Activated T-helper 1 cell treated with anti-CD3 and anti-CD28 coated beads, Interleukin-12 subunit alpha, Interleukin-12 subunit beta, Interleukin-2, Interleukin-4 antibody, amounts not matched to agents 30 ng/mL and 10 ng/mL and 1 ng/mL, durations not matched to agents 14 hours and 24 hours and 36 hours (primary cell): Measurements from ENCODE around the gene C12orf43. TPM values are rescaled to one million over a fixed set of nuclear protein-coding genes. Genes with fewer than 3 reads are reported as not detected.
A peak's percentile ranks its signal among the peaks of the same experiment; 100 is the strongest.
"Not testable (repeated sequence)": the region's sequence is repeated elsewhere in the genome, so short reads cannot be mapped to it uniquely, and the experiment has no call there.

ENCODE experiments used
- DNase-seq: peaks from one replicate; pipeline ENCODE4 v3.0.0; 2021; ENCODE audit warnings: low spot score
- H3K27ac Mint-ChIP-seq: one replicate; pipeline ENCODE4 v1.8.0; 2021; ENCODE audit warnings: mild to moderate bottlenecking, mixed read lengths
- H3K27me3 Mint-ChIP-seq: one replicate; pipeline ENCODE4 v1.8.0; 2022; ENCODE audit warnings: mild to moderate bottlenecking, moderate library complexity, mixed read lengths; ENCODE audit not compliant: insufficient read depth
- H3K36me3 Mint-ChIP-seq: one replicate; pipeline ENCODE4 v1.8.0; 2021; ENCODE audit warnings: low read depth, mixed read lengths
- H3K4me1 Mint-ChIP-seq: one replicate; pipeline ENCODE4 v1.8.0; 2021; ENCODE audit warnings: low read depth, mixed read lengths
- H3K4me3 Mint-ChIP-seq: one replicate; pipeline ENCODE4 v1.8.0; 2021; ENCODE audit warnings: mild to moderate bottlenecking, moderate library complexity, mixed read lengths
- H3K9me3 Mint-ChIP-seq: one replicate; pipeline ENCODE4 v1.8.0; 2021; ENCODE audit warnings: mixed read lengths
- intact Hi-C: fragments of 100-400 bp; cut with micrococcal nuclease; formaldehyde crosslinking; loops from one replicate; pipeline ENCODE4 v1.15.1; 2024
- total RNA-seq: library from RNA; stranded (reverse); gene quantifications from 2 replicates; pipeline ENCODE4 v1.2.3, GENCODE V29; 2022

C12orf43 gene, protein sequence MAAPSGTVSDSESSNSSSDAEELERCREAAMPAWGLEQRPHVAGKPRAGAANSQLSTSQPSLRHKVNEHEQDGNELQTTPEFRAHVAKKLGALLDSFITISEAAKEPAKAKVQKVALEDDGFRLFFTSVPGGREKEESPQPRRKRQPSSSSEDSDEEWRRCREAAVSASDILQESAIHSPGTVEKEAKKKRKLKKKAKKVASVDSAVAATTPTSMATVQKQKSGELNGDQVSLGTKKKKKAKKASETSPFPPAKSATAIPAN
- total RNA-seq, result 34.6 and 35.3 TPM in 2 replicates

DNA sequence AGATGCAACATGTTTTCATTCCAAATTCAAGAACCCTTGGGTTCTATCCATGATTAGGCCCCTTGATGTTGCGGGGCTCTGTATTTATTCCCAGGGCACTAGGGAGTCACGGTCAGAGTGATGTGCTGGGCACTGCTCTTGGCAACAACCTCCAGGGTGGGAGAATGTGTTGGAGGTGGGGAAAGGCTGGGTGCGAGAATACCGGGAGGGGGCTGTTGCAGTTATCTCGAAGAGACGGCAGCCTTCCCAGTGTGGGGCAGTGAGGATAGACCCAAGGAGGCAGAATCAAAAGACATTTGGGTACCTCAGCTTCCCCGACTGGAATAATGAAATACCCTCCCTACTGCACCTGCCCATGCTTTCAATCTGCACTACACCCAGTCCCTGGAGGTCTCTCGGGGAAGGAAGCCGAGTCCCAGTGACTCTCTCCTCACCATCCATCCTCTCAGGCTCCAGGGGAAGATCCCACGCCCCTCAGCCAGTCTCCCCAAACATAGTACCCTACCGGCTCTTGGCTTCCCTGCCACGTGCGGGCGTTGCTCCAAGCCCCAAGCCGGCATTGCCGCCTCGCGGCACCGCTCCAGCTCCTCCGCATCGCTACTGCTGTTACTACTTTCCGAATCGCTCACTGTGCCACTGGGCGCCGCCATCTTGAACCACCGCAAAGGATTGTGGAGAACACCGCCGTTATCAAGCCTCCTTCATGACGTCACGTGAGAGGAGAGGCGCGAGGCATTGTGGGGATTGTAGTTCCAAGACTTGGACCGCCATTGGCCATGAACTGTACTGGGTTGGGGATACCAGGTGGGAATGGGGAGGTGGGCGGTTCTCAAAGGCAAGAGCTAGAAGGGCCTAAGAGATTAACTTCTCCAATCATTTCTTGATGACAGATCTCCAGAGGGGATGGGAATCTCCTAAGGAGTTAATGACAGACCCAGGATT is at the start of gene C12orf43:
Gene C12orf43 (minus strand): TSS at position 663 of the 942 bp plus-strand sequence. CDS start 13 bp downstream, at position 650.
- Mint-ChIP-seq H3K4me3 (peak within 1 kb of the TSS; percentile 100), H3K9me3 (no peaks in the 10 kb centered on the region), H3K27ac (peak within 1 kb of the TSS; percentile 99), H3K36me3 (peaks cover 23% of the 10 kb centered on the region), H3K4me1 (peaks cover 28% of the 10 kb centered on the region), H3K27me3 (no peaks in the 10 kb centered on the region)
- peak; percentile 90 for DNase-seq
- intact Hi-C loops, result loop anchor here (1.0 to 5.0 kb wide), 9 partner anchors 18 to 713 kb away; partner anchors contain the start of genes OASL, POP5, RNF10 and SIRT4

DNA sequence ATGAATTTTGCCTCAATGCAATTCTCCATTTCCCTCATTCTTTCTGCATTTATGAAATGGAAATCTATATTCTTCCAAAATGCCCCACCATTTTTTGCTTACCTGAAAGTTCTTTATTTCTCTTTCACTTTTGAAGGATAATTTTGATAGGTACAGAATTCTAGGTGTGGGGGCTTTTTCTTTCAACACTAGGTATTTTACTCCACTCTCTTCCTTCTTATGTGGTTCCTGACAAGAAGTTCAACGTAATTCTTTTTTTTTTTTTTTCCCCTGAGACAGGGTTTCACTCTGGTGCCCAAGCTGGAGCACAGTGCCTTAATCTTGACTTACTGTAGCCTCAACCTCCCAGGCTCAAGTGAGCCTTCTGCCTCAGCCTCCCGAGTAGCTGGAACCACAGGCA is 49.1 kb upstream of the C12orf43 start:
- Mint-ChIP-seq H3K27ac (no peak overlapping the region), H3K4me3 (no peak overlapping the region), H3K4me1 (peaks cover 15% of the 10 kb centered on the region), H3K9me3 (no peaks in the 10 kb centered on the region), H3K36me3 (no peaks in the 10 kb centered on the region), H3K27me3 (peaks cover 9% of the 10 kb centered on the region)
- DNase-seq, result no peak
- intact Hi-C loops, result no loop called here

DNA sequence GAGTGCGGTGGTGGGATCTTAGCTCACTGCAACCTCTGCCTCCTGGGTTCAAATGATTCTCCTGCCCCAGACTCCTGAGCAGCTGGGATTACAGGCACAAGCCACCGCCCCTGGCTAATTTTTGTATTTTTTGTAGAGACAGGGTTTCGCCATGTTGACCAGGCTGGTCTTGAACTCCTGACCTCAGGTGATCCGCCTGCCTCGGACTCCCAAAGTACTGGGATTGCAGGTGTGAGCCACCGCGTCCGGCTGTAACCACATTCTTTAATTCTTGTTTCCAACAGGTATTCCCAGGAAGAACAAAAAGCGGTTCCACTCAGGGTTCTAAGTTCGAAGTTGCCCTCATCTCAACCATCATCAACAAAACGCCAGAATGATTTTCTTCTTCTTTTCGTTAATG is 48.3 kb upstream of the C12orf43 start:
- H3K36me3 Mint-ChIP-seq, H3K4me3 Mint-ChIP-seq, H3K27me3 Mint-ChIP-seq, DNase-seq, H3K9me3 Mint-ChIP-seq, H3K27ac Mint-ChIP-seq, intact Hi-C loops: not testable (repeated sequence)
- H3K4me1 Mint-ChIP-seq, result peaks cover 21% of the 10 kb centered on the region

DNA sequence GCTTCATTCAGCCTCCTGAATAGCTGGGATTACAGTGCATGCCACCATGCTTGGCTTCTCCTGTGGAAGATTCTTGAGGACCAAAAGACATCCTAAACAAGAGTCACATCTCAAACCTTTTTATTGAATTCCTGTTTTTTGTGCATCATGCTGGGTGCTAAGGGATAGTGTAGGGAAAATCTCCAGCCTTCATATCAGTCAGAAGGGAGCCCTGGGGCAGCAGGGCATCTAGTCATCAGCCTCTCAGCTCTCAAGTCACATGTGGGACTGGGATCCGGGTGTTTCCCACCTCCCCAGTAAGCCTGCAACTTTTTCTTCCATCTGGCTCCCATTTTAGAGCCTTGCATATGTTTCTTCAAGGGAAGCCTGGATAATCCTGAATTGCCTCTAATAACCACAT is 47.8 kb upstream of the C12orf43 start:
- H3K36me3 Mint-ChIP-seq, result no peaks in the 10 kb centered on the region
- H3K27me3 Mint-ChIP-seq, result peaks cover 4% of the 10 kb centered on the region
- no peaks in the 10 kb centered on the region for H3K9me3 Mint-ChIP-seq
- H3K4me1 Mint-ChIP-seq, result peaks cover 21% of the 10 kb centered on the region
- DNase-seq, result no peak
- no peak overlapping the region for H3K27ac Mint-ChIP-seq
- H3K4me3 Mint-ChIP-seq, result no peak overlapping the region
- intact Hi-C loops, result no loop called here

DNA sequence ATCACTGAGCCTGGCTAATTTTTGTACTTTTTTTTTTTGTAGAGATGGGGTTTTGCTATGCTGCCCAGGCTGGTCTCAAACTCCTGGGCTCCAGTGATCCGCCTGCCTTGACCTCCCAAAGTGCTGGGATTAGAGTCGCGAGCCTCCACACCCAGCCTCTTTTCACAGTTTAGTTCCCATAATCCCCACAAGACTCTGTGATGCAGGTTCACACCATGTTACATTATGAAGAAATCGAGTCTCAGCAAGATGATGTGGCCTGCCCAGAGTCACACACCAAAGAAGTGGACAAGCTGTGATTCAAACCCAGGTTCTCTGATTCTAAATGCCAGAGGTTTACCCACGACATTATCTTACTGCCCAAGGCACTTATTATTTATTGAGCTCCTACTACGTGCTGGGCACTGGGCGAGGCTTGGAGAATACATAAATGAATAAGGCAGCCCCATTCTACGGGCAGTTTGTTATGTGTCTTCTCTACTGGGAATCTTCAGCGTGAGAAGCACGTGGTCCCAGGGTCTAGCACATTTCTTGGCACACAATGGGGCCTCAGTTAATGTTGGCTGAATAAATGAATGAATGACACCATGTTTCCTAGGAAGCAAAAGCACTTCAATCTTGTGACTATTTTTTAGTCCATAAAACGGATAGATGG is 46.2 kb upstream of the C12orf43 start:
- Mint-ChIP-seq H3K36me3 (no peaks in the 10 kb centered on the region), H3K27me3 (peaks cover 2% of the 10 kb centered on the region)
- intact Hi-C loops, result no loop called here

DNA sequence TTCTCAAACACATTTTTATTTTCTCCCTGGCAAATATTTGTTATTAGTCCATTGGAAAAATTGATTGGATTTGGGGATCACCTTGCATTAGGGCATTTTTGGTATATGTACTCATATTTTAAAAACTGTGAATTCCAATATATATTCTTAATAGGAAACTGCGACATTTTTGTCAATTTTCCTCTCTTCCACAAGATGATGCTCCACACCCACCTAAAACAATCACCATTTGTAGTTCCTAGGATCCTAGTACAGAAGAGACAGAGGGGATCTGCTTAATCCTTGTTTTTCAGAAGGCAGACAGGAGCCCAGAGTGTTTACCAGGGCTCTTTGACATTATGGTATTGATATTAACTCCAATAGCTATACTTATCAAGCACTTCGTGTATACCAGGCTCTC is 45.5 kb upstream of the C12orf43 start:
- intact Hi-C loops, result no loop called here
- H3K27me3 Mint-ChIP-seq, result peaks cover 2% of the 10 kb centered on the region
- H3K4me3 Mint-ChIP-seq, result no peak overlapping the region
- no peak for DNase-seq
- H3K9me3 Mint-ChIP-seq, result no peaks in the 10 kb centered on the region
- peaks cover 33% of the 10 kb centered on the region for H3K4me1 Mint-ChIP-seq
- H3K36me3 Mint-ChIP-seq, result no peaks in the 10 kb centered on the region
- no peak overlapping the region for H3K27ac Mint-ChIP-seq

More for the DNA sequence above, 46.2 kb upstream of the C12orf43 start:
- H3K27ac Mint-ChIP-seq, result no peak overlapping the region
- no peak overlapping the region for H3K4me3 Mint-ChIP-seq
- no peak for DNase-seq
- H3K4me1 Mint-ChIP-seq, result peaks cover 28% of the 10 kb centered on the region
- H3K9me3 Mint-ChIP-seq, result no peaks in the 10 kb centered on the region

DNA sequence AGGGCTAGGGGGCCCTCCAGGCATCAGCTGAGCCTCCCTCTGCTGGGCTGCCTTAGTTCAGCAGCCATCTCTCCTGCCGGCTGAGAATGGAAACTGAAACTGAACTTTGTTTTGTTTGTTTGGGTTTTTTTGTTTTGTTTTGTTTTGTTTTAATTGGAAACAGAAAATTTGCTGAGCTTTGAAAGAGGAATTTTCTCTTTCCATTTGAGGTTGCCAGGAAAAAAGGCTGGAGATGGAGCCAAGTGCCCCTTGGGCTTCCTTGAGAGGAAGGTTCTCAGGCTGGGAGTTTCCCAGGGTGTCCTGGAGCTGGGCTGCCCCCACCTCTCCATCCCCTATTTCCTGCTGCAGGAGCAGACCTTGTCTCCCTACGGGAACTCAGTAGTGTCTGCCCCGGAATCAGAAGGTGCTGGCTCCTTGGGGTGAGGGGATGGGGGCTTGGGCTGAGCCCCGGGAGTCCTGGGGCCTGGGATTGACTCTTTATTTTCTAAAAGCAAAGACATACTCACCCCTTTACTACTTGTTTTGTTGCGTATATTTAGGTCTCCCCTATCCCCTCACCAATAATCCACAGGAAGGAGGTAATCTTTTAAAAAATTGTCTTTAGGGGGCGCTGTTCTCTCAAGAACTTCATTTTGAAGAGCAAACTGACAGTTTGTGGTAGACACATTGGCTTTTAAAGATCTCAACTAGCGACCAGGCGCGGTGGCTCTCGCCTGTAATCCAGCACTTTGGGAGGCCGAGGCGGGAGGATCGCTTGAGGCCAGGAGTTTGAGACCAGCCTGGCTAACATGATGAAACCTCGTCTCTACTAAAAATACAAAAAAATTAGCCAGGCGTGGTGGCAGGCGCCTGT is 44.1 kb upstream of the C12orf43 start:
- intact Hi-C loops, result loop anchor here (1.0 kb wide), 8 partner anchors 21 to 292 kb away; partner anchors contain the start of genes ANAPC5, C12orf43 and OASL
- Mint-ChIP-seq H3K36me3 (no peaks in the 10 kb centered on the region), H3K9me3 (no peaks in the 10 kb centered on the region), H3K27me3 (peaks cover 2% of the 10 kb centered on the region), H3K27ac (peak overlapping the region; percentile 93), H3K4me1 (peaks cover 30% of the 10 kb centered on the region), H3K4me3 (peak overlapping the region; percentile 74)
- peak; percentile 65 for DNase-seq

DNA sequence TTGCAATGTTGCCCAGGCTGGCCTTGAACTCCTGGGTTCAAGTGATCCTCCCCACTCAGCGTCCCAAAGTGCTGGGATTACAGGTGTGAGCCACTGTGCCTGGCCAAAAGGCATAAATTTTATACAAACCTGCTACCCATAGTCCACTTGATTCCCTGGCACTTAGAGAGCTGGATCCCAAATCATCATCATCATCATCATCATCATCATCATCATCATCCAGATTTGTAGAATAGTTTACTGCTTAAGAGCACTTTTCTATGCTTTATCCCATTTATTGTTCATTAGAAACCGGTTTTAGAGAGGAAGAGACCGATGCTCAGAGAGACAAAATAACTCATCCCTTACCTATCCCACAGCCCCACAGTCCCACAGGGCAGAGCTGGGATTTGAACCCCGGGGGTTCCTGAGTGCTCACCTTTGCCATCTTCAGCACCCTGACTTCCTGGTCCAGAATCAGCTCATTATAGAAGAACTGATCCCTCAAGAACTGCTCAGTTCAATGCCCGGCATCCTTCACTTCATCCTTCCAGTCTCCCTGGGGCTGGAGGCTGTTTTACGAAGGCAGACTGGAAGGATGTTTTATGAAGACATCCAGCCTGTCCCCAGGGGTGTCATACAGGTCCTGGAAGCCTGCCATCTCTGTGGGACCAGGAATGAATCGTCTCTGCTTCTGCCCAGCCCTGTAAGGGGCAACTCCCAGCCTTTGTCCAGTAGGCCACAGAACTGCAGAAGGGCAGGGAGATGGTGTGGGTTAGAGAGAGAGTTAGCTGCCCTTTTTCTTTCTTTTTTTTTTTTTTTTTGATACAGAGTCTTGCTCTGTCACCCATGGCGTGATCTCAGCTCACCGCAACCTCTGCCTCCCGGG is 43.0 kb upstream of the C12orf43 start:
- H3K4me1 Mint-ChIP-seq, result peaks cover 22% of the 10 kb centered on the region
- DNase-seq, result no peak
- no peaks in the 10 kb centered on the region for H3K9me3 Mint-ChIP-seq
- H3K36me3 Mint-ChIP-seq, result no peaks in the 10 kb centered on the region
- peaks cover 2% of the 10 kb centered on the region for H3K27me3 Mint-ChIP-seq
- H3K4me3 Mint-ChIP-seq, result peak overlapping the region; percentile 74
- intact Hi-C loops, result no loop called here
- peak overlapping the region; percentile 93 for H3K27ac Mint-ChIP-seq

DNA sequence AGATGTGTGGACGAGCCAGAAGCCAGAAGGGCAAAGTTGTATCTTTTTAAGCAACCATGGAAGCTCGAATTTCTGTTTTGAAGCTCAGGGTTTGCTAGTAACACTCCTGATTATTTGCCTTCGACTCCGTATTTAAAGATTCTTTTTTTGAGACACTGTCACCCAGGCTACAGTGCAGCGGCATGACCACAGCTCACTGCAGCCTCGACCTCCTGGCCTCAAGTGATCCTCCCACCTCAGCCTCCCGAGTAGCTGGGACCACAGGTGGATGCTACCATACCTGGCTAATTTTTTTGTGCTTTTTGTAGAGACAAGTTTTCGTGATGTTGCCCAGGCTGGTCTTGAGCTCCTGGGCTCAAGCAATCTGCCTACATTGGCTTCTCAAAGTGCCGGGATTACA is 41.5 kb upstream of the C12orf43 start:
- intact Hi-C loops, result no loop called here

DNA sequence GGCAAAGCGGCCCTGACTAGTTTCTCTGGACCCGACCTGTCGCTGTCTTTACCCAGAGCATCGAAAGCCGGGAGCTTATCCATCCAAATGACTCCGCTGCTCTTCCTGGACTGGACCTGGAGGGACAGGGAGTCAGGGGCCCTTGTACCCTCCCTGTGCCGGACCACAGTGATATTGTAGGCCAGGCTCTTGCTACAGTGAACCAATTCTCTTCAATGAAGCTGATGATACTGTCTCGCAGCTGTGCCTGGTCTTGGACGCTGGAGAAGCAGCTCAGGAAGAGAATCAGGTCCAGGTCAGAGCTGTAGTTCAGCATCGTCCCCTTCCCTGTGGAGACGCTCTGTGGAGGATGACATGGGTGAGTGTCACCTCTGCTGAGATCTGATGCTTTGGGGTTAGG is 37.4 kb upstream of the C12orf43 start:
- Mint-ChIP-seq H3K36me3 (no peaks in the 10 kb centered on the region), H3K27me3 (peaks cover 6% of the 10 kb centered on the region), H3K27ac (no peak overlapping the region), H3K4me3 (no peak overlapping the region), H3K4me1 (peaks cover 12% of the 10 kb centered on the region), H3K9me3 (no peaks in the 10 kb centered on the region)
- intact Hi-C loops, result no loop called here
- DNase-seq, result no peak

More for the DNA sequence above, 41.5 kb upstream of the C12orf43 start:
- no peaks in the 10 kb centered on the region for H3K36me3 Mint-ChIP-seq
- peaks cover 2% of the 10 kb centered on the region for H3K27me3 Mint-ChIP-seq
- H3K4me1 Mint-ChIP-seq, result peaks cover 22% of the 10 kb centered on the region
- H3K27ac Mint-ChIP-seq, result no peak overlapping the region
- no peak for DNase-seq
- no peak overlapping the region for H3K4me3 Mint-ChIP-seq
- H3K9me3 Mint-ChIP-seq, result no peaks in the 10 kb centered on the region

DNA sequence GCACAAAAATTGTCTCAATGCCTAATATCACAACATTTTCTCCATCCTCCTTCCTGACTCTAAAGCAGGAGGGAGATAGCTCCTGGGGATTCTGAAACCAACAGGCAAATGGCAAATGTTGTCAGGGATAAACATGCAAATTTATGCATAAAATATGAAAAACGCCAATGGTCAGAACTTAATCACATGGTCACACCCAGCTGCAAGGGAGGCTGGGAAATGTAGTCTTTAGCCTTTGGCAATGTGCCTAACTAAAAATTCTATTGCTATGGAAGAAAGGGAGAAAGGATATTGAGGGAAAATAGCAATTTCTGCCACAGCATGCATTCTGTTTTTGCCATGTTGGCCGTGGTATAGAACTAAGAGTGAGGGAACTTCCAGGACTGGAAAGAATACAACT is 34.4 kb upstream of the C12orf43 start:
- Mint-ChIP-seq H3K4me1 (no peaks in the 10 kb centered on the region), H3K36me3 (no peaks in the 10 kb centered on the region), H3K27ac (no peak overlapping the region), H3K27me3 (peaks cover 7% of the 10 kb centered on the region), H3K4me3 (no peak overlapping the region), H3K9me3 (no peaks in the 10 kb centered on the region)
- intact Hi-C loops, result no loop called here
- DNase-seq, result no peak
